Measurements from ENCODE around the gene ANKS1A.
A peak's percentile ranks its signal among the peaks of the same experiment; 100 is the strongest.
"Not testable (repeated sequence)": the region's sequence is repeated elsewhere in the genome, so short reads cannot be mapped to it uniquely, and the experiment has no call there.

Gene ANKS1A

GRCh38 chr6:34887753-34888513, 1.1 kb upstream of the ANKS1A start, which contains the start of gene TAF11:
TAF11 (minus strand) TSS chr6:34888042; CDS start chr6:34887957, 85 bp downstream.
- H3K4me3 ChIP-seq (ENCODE audit: low read length): peak within 1 kb of the TSS; percentile 100
- TF ChIP-seq CTCF (IDR thresholded peaks at IDR 0.05; ENCODE audit: insufficient read depth, low read depth, low read length, missing control alignments): no peak
- DNase-seq (ENCODE audit: low read depth): peak; percentile 97

- no peak for DNase-seq (ENCODE audit: low read depth)
- TF ChIP-seq CTCF (IDR thresholded peaks at IDR 0.05; ENCODE audit: insufficient read depth, low read depth, low read length, missing control alignments): no peak
- peak overlapping the region; percentile 100 for H3K4me3 ChIP-seq (ENCODE audit: low read length)
Observed at GRCh38 chr6:34888514-34888856, 570 bp upstream of the ANKS1A start.

GRCh38 chr6:34890533-34890925, 1.5 kb downstream of the ANKS1A start:
- no peak for DNase-seq (ENCODE audit: low read depth)
- peak overlapping the region; percentile 100 for H3K4me3 ChIP-seq (ENCODE audit: low read length)
- no peak for TF ChIP-seq CTCF (IDR thresholded peaks at IDR 0.05; ENCODE audit: insufficient read depth, low read depth, low read length, missing control alignments)

GRCh38 chr6:34891296-34891695, 2.2 kb downstream of the ANKS1A start:
- H3K4me3 ChIP-seq (ENCODE audit: low read length): peak overlapping the region; percentile 2
- TF ChIP-seq CTCF (IDR thresholded peaks at IDR 0.05; ENCODE audit: insufficient read depth, low read depth, low read length, missing control alignments): no peak
- peak; percentile 72 for DNase-seq (ENCODE audit: low read depth)

- DNase-seq (ENCODE audit: low read depth): no peak
- H3K4me3 ChIP-seq (ENCODE audit: low read length): no peak overlapping the region
- no peak for TF ChIP-seq CTCF (IDR thresholded peaks at IDR 0.05; ENCODE audit: insufficient read depth, low read depth, low read length, missing control alignments)
Observed at GRCh38 chr6:34894693-34895092, 5.6 kb downstream of the ANKS1A start.

GRCh38 chr6:34897130-34897529, 8.1 kb downstream of the ANKS1A start:
- DNase-seq (ENCODE audit: low read depth): no peak
- TF ChIP-seq CTCF (IDR thresholded peaks at IDR 0.05; ENCODE audit: insufficient read depth, low read depth, low read length, missing control alignments): no peak
- H3K4me3 ChIP-seq (ENCODE audit: low read length): no peak overlapping the region

- H3K4me3 ChIP-seq (ENCODE audit: low read length): no peak overlapping the region
- no peak for DNase-seq (ENCODE audit: low read depth)
- TF ChIP-seq CTCF (IDR thresholded peaks at IDR 0.05; ENCODE audit: insufficient read depth, low read depth, low read length, missing control alignments): no peak
Observed at GRCh38 chr6:34897716-34898115, 8.7 kb downstream of the ANKS1A start.

GRCh38 chr6:34899748-34900147, 10.7 kb downstream of the ANKS1A start:
- DNase-seq (ENCODE audit: low read depth); H3K4me3 ChIP-seq (ENCODE audit: low read length): not testable (repeated sequence)
